ENCODE data around the gene FTCDNL1. TPM values are rescaled to one million over a fixed set of nuclear protein-coding genes. Genes with fewer than 3 reads are reported as not detected.
A peak's percentile ranks its signal among the peaks of the same experiment; 100 is the strongest.

Gene FTCDNL1
- 0.29 and 1.3 TPM in 2 replicates for total RNA-seq

GRCh38 chr2:199850718-199851500, at the start of gene FTCDNL1:
Gene FTCDNL1 (minus strand): TSS chr2:199851192. CDS start chr2:199848962, 2,230 bp downstream.
- Histone ChIP-seq H3K36me3 (ENCODE audit: control insufficient read depth, insufficient read depth, low read length) (no peaks in the 10 kb centered on the region), H3K27me3 (ENCODE audit: control insufficient read depth, insufficient read depth, low read length) (no peaks in the 10 kb centered on the region), H3K4me3 (ENCODE audit: low read depth, low read length) (peak within 1 kb of the TSS; percentile 47)
- no peak for DNase-seq (ENCODE audit: low read depth)
- TF ChIP-seq CTCF (IDR thresholded peaks at IDR 0.05; ENCODE audit: insufficient read depth, low read length, poor library complexity, severe bottlenecking) = peak; percentile 74

- DNase-seq (ENCODE audit: low read depth) = no peak
- Histone ChIP-seq H3K36me3 (ENCODE audit: control insufficient read depth, insufficient read depth, low read length) (no peaks in the 10 kb centered on the region), H3K27me3 (ENCODE audit: control insufficient read depth, insufficient read depth, low read length) (no peaks in the 10 kb centered on the region), H3K4me3 (ENCODE audit: low read depth, low read length) (no peak overlapping the region)
- no peak for TF ChIP-seq CTCF (IDR thresholded peaks at IDR 0.05; ENCODE audit: insufficient read depth, low read length, poor library complexity, severe bottlenecking)
Measured at GRCh38 chr2:199896617-199897016, 45.6 kb upstream of the FTCDNL1 start.

GRCh38 chr2:199895406-199895805, 44.4 kb upstream of the FTCDNL1 start:
- no peak overlapping the region for H3K4me3 ChIP-seq (ENCODE audit: low read depth, low read length)
- TF ChIP-seq CTCF (IDR thresholded peaks at IDR 0.05; ENCODE audit: insufficient read depth, low read length, poor library complexity, severe bottlenecking) = no peak
- no peak for DNase-seq (ENCODE audit: low read depth)
- H3K36me3 ChIP-seq (ENCODE audit: control insufficient read depth, insufficient read depth, low read length) = no peaks in the 10 kb centered on the region
- H3K27me3 ChIP-seq (ENCODE audit: control insufficient read depth, insufficient read depth, low read length) = no peaks in the 10 kb centered on the region

GRCh38 chr2:199883474-199884212, 32.7 kb upstream of the FTCDNL1 start:
- DNase-seq (ENCODE audit: low read depth) = no peak
- no peaks in the 10 kb centered on the region for H3K27me3 ChIP-seq (ENCODE audit: control insufficient read depth, insufficient read depth, low read length)
- H3K4me3 ChIP-seq (ENCODE audit: low read depth, low read length) = no peak overlapping the region
- no peaks in the 10 kb centered on the region for H3K36me3 ChIP-seq (ENCODE audit: control insufficient read depth, insufficient read depth, low read length)
- TF ChIP-seq CTCF (IDR thresholded peaks at IDR 0.05; ENCODE audit: insufficient read depth, low read length, poor library complexity, severe bottlenecking) = no peak

- TF ChIP-seq CTCF (IDR thresholded peaks at IDR 0.05; ENCODE audit: insufficient read depth, low read length, poor library complexity, severe bottlenecking) = no peak
- H3K27me3 ChIP-seq (ENCODE audit: control insufficient read depth, insufficient read depth, low read length) = no peaks in the 10 kb centered on the region
- H3K36me3 ChIP-seq (ENCODE audit: control insufficient read depth, insufficient read depth, low read length) = no peaks in the 10 kb centered on the region
- H3K4me3 ChIP-seq (ENCODE audit: low read depth, low read length) = no peak overlapping the region
- no peak for DNase-seq (ENCODE audit: low read depth)
Measured at GRCh38 chr2:199882667-199883066, 31.7 kb upstream of the FTCDNL1 start.
